ENCODE data around the gene OR4N2. TPM values are rescaled to one million over a fixed set of nuclear protein-coding genes. Genes with fewer than 3 reads are reported as not detected.
A peak's percentile ranks its signal among the peaks of the same experiment; 100 is the strongest.

Gene OR4N2
- total RNA-seq, 2 experiments from 2014 or later = not detected

DNA sequence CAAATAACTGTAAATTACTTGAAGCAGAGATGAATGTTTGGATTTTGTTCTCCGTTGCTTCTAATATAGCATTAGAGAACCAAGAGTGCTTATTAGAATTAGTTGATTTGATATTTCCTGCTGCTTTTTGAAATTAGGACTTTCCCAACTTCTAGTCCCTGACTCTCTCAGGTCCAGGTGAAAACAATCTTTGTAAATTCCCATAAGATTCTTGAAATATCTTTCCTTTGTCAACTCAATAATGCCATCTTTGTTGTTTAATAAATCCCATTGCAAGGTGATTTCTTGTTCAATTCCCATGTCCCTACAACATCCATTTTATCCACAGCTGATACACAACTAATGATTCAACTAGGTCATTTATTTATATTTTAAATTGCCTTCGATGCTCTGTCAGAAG lies 71.3 kb downstream of the OR4N2 start, which contains the start of gene OR4K2:
Gene OR4K2 (plus strand): TSS at position 301 of the 400 bp plus-strand sequence. CDS start 1,126 bp downstream, outside the sequence.
- no peak for DNase-seq (ENCODE audit: low spot score)
- no TSS peak for BruUV-seq (replicated peaks)
- H4K20me1 ChIP-seq (ENCODE audit: insufficient read depth, low read length) = no peaks in the 10 kb centered on the region
- TF ChIP-seq, protein P1, sequence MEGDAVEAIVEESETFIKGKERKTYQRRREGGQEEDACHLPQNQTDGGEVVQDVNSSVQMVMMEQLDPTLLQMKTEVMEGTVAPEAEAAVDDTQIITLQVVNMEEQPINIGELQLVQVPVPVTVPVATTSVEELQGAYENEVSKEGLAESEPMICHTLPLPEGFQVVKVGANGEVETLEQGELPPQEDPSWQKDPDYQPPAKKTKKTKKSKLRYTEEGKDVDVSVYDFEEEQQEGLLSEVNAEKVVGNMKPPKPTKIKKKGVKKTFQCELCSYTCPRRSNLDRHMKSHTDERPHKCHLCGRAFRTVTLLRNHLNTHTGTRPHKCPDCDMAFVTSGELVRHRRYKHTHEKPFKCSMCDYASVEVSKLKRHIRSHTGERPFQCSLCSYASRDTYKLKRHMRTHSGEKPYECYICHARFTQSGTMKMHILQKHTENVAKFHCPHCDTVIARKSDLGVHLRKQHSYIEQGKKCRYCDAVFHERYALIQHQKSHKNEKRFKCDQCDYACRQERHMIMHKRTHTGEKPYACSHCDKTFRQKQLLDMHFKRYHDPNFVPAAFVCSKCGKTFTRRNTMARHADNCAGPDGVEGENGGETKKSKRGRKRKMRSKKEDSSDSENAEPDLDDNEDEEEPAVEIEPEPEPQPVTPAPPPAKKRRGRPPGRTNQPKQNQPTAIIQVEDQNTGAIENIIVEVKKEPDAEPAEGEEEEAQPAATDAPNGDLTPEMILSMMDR (conservative IDR thresholded peaks at IDR 0.05; ENCODE audit: low read length) = no peak
- no peak for TF ChIP-seq EZH2phosphoT487 (IDR thresholded peaks at IDR 0.05; ENCODE audit: borderline replicate concordance, low read depth, low read length)
- no peaks in the 10 kb centered on the region for H3K4me1 ChIP-seq (ENCODE audit: insufficient read depth, low read length, poor library complexity, severe bottlenecking)
- no peak within 1 kb of the TSS for H3K4me2 ChIP-seq (ENCODE audit: low read length)
- ChIA-PET POLR2A (interaction anchor here (0.5 kb wide), 1 partner anchor 650 kb away, joined by 4 read pairs; no protein-coding TSS in a partner anchor), CTCF (ENCODE audit: unreplicated experiment) (no interaction called here)
- H3K4me3 ChIP-seq (ENCODE audit: low read depth, low read length, poor library complexity, severe bottlenecking) = no peak within 1 kb of the TSS
- H3K36me3 ChIP-seq (ENCODE audit: insufficient read depth, low read length) = no peaks in the 10 kb centered on the region
- 0 out of 2 replicates have a peak, but pooled peaks cover 5% of the 10 kb centered on the region for H3K9me3 ChIP-seq (ENCODE audit: low read length)
- H3K9me2 ChIP-seq (ENCODE audit: insufficient read depth, low read length) = no peaks in the 10 kb centered on the region
- H3K79me2 ChIP-seq (ENCODE audit: insufficient read depth, low read depth, low read length) = no peaks in the 10 kb centered on the region
- intact Hi-C loops (cut with micrococcal nuclease; ENCODE audit: unreplicated experiment) = no loop called here
- no peak within 1 kb of the TSS for H2AFZ ChIP-seq (ENCODE audit: low read length)
- H3K27ac ChIP-seq (ENCODE audit: low read depth, low read length, poor library complexity, severe bottlenecking) = no peak within 1 kb of the TSS

- H3K4me2 ChIP-seq (ENCODE audit: low read length) = no peak overlapping the region
- no peaks in the 10 kb centered on the region for H3K9me3 ChIP-seq (ENCODE audit: low read length)
- no peak overlapping the region for H3K27ac ChIP-seq (ENCODE audit: low read depth, low read length, poor library complexity, severe bottlenecking)
- H3K36me3 ChIP-seq (ENCODE audit: insufficient read depth, low read length) = no peaks in the 10 kb centered on the region
- no peaks in the 10 kb centered on the region for H3K9me2 ChIP-seq (ENCODE audit: insufficient read depth, low read length)
- H2AFZ ChIP-seq (ENCODE audit: low read length) = no peak overlapping the region
- TF ChIP-seq, protein P1 (conservative IDR thresholded peaks at IDR 0.05; ENCODE audit: low read length) = peak; percentile 100
- no peak for TF ChIP-seq EZH2phosphoT487 (IDR thresholded peaks at IDR 0.05; ENCODE audit: borderline replicate concordance, low read depth, low read length)
- no peak overlapping the region for H3K4me3 ChIP-seq (ENCODE audit: low read depth, low read length, poor library complexity, severe bottlenecking)
- no peaks in the 10 kb centered on the region for H4K20me1 ChIP-seq (ENCODE audit: insufficient read depth, low read length)
- BruUV-seq (replicated peaks) = no TSS peak
- CTCF ChIA-PET (ENCODE audit: unreplicated experiment) = no interaction called here
- DNase-seq (ENCODE audit: low spot score) = peak; percentile 58
- no peaks in the 10 kb centered on the region for H3K4me1 ChIP-seq (ENCODE audit: insufficient read depth, low read length, poor library complexity, severe bottlenecking)
- no peaks in the 10 kb centered on the region for H3K79me2 ChIP-seq (ENCODE audit: insufficient read depth, low read depth, low read length)
- intact Hi-C loops (cut with micrococcal nuclease; ENCODE audit: unreplicated experiment) = no loop called here
- POLR2A ChIA-PET = interaction anchor here (1.0 kb wide), 1 partner anchor 279 kb away, joined by 3 read pairs; no protein-coding TSS in a partner anchor
Measured at GRCh38 chr14:19878029-19878642, 74.6 kb downstream of the OR4N2 start.

Other genes starting within 250 kb of the OR4N2 start
- gene OR11H2, start 89.9 kb upstream of the OR4N2 start, total RNA-seq (2014; rRNA removed; shearing (Covaris generic)) = not detected in 2 replicates
- gene OR11H2, start 89.9 kb upstream of the OR4N2 start, total RNA-seq (2022) = not detected in 2 replicates
- not detected in 2 replicates for gene OR4Q3, start 60.2 kb upstream of the OR4N2 start, total RNA-seq (2014; rRNA removed; shearing (Covaris generic))
- gene OR4Q3, start 60.2 kb upstream of the OR4N2 start, total RNA-seq (2022) = not detected in 2 replicates
- gene OR4M1, start 30.3 kb upstream of the OR4N2 start, total RNA-seq (2014; rRNA removed; shearing (Covaris generic)) = not detected in 2 replicates
- gene OR4M1, start 30.3 kb upstream of the OR4N2 start, total RNA-seq (2022) = not detected in 2 replicates
- not detected in 2 replicates for gene OR4K2, start 71.4 kb downstream of the OR4N2 start, total RNA-seq (2014; rRNA removed; shearing (Covaris generic))
- not detected in 2 replicates for gene OR4K2, start 71.4 kb downstream of the OR4N2 start, total RNA-seq (2022)
- not detected in 2 replicates for gene OR4K5, start 116.8 kb downstream of the OR4N2 start, total RNA-seq (2014; rRNA removed; shearing (Covaris generic))
- gene OR4K5, start 116.8 kb downstream of the OR4N2 start, total RNA-seq (2022) = not detected in 2 replicates
- 0.38 TPM in 1 of 2 replicates, not detected in the other for gene OR4K1, start 127.1 kb downstream of the OR4N2 start, total RNA-seq (2014; rRNA removed; shearing (Covaris generic))
- not detected in 2 replicates for gene OR4K1, start 127.1 kb downstream of the OR4N2 start, total RNA-seq (2022)
- not detected in 2 replicates for gene OR4K15, start 171.8 kb downstream of the OR4N2 start, total RNA-seq (2014; rRNA removed; shearing (Covaris generic))
- not detected in 2 replicates for gene OR4K15, start 171.8 kb downstream of the OR4N2 start, total RNA-seq (2022)
- not detected in 2 replicates for gene OR4Q2, start 198.4 kb downstream of the OR4N2 start, total RNA-seq (2014; rRNA removed; shearing (Covaris generic))
- gene OR4Q2, start 198.4 kb downstream of the OR4N2 start, total RNA-seq (2022) = not detected in 2 replicates
- not detected in 2 replicates for gene OR4K14, start 215.5 kb downstream of the OR4N2 start, total RNA-seq (2014; rRNA removed; shearing (Covaris generic))
- gene OR4K14, start 215.5 kb downstream of the OR4N2 start, total RNA-seq (2022) = not detected in 2 replicates
- gene OR4K13, start 232.3 kb downstream of the OR4N2 start, total RNA-seq (2014; rRNA removed; shearing (Covaris generic)) = not detected in 2 replicates
- gene OR4K13, start 232.3 kb downstream of the OR4N2 start, total RNA-seq (2022) = not detected in 2 replicates

Data from OCI-LY7 (cell line).